Liver (tissue), 9 donors: Measurements from ENCODE around the gene FBXO7. TPM values are rescaled to one million over a fixed set of nuclear protein-coding genes. Genes with fewer than 3 reads are reported as not detected.

Experiments
- DNase-seq: peaks from one replicate; pipeline ENCODE4 v3.0.0-alpha.2; 2017; ENCODE audit warnings: low spot score
- H3K27ac ChIP-seq, 2 donors: one replicate each; pipeline ENCODE4 v1.7.0; 2013; ENCODE audit warnings: inconsistent platforms in 2 of 2, low read length in 2 of 2, control low read depth in 1 of 2, low read depth in 1 of 2, mild to moderate bottlenecking in 1 of 2
- H3K27me3 ChIP-seq, 4 donors: one replicate each; pipeline versions ENCODE4 v1.6.1 to v1.7.0; 2013; ENCODE audit warnings: low read length in 3 of 4, inconsistent platforms in 1 of 4, mild to moderate bottlenecking in 1 of 4, moderate library complexity in 1 of 4; ENCODE audit not compliant: control insufficient read depth in 4 of 4, insufficient read depth in 4 of 4
- H3K36me3 ChIP-seq, 4 donors: one replicate each; pipeline versions ENCODE4 v1.6.1 to v1.7.0; 2013; ENCODE audit warnings: low read length in 3 of 4, mild to moderate bottlenecking in 3 of 4, low read depth in 1 of 4, moderate library complexity in 1 of 4; ENCODE audit not compliant: control insufficient read depth in 4 of 4, insufficient read depth in 3 of 4
- H3K4me1 ChIP-seq, 4 donors: one replicate each; pipeline versions ENCODE4 v1.6.1 to v1.7.0; 2013; ENCODE audit warnings: low read length in 3 of 4, mild to moderate bottlenecking in 3 of 4, moderate library complexity in 1 of 4; ENCODE audit not compliant: control insufficient read depth in 4 of 4, insufficient read depth in 4 of 4
- H3K4me3 ChIP-seq, 3 donors: one replicate each; pipeline versions ENCODE4 v1.6.1 to v1.7.0; 2013; ENCODE audit warnings: low read length in 3 of 3, control low read depth in 1 of 3, low read depth in 1 of 3, mild to moderate bottlenecking in 1 of 3
- H3K9ac ChIP-seq, 2 donors: one replicate each; pipeline ENCODE4 v1.7.0; 2013; ENCODE audit warnings: low read length in 2 of 2, mild to moderate bottlenecking in 2 of 2, moderate library complexity in 2 of 2, control low read depth in 1 of 2, low read depth in 1 of 2
- H3K9me3 ChIP-seq, 4 donors: one replicate each; pipeline versions ENCODE4 v1.6.1 to v1.7.0; 2013; ENCODE audit warnings: low read length in 3 of 4; ENCODE audit not compliant: control insufficient read depth in 4 of 4
- ATF3 ChIP-seq: IDR thresholded peaks from 2 replicates; pipeline ENCODE4 v1.6.1; 2016; ENCODE audit warnings: antibody characterized with exemption
- EGR1 ChIP-seq, 2 donors: IDR thresholded peaks; 2 replicates each; pipeline ENCODE4 v1.6.1; 2016 to 2018; ENCODE audit warnings: antibody characterized with exemption in 2 of 2, low read depth in 2 of 2
- FOXA1 ChIP-seq: IDR thresholded peaks from 2 replicates; pipeline ENCODE4 v1.6.1; 2016; ENCODE audit warnings: antibody characterized with exemption
- FOXA2 ChIP-seq: IDR thresholded peaks from 2 replicates; pipeline ENCODE4 v1.6.1; 2016; ENCODE audit warnings: antibody characterized with exemption
- GABPA ChIP-seq, 2 donors: IDR thresholded peaks in 1 of 2; conservative IDR thresholded peaks in 1 of 2; 2 replicates each; pipeline ENCODE4 v1.6.1; 2016; ENCODE audit warnings: antibody characterized with exemption in 2 of 2, mild to moderate bottlenecking in 1 of 2, moderate library complexity in 1 of 2
- HNF4A ChIP-seq, 2 donors: conservative IDR thresholded peaks; 2 replicates each; pipeline ENCODE4 v1.6.1; 2016; ENCODE audit warnings: antibody characterized with exemption in 2 of 2, mild to moderate bottlenecking in 2 of 2
- HNF4G ChIP-seq: IDR thresholded peaks from 2 replicates; pipeline ENCODE4 v1.6.1; 2016; ENCODE audit warnings: antibody characterized with exemption
- JUND ChIP-seq, 2 donors: IDR thresholded peaks; 2 replicates each; pipeline ENCODE4 v1.6.1; 2016; ENCODE audit warnings: antibody characterized with exemption in 2 of 2
- NR2F2 ChIP-seq: IDR thresholded peaks from 2 replicates; pipeline ENCODE4 v1.6.1; 2016; ENCODE audit warnings: antibody characterized with exemption
- RAD21 ChIP-seq, 2 donors: IDR thresholded peaks; 2 replicates each; pipeline ENCODE4 v1.6.1; 2016; ENCODE audit warnings: antibody characterized with exemption in 2 of 2, mild to moderate bottlenecking in 2 of 2
- REST ChIP-seq: IDR thresholded peaks from 2 replicates; pipeline ENCODE4 v1.6.1; 2016; ENCODE audit warnings: antibody characterized with exemption, mild to moderate bottlenecking
- RXRA ChIP-seq, 2 donors: IDR thresholded peaks; 2 replicates each; pipeline ENCODE4 v1.6.1; 2017 to 2018; ENCODE audit warnings: antibody characterized with exemption in 2 of 2, mild to moderate bottlenecking in 1 of 2
- SP1 ChIP-seq: IDR thresholded peaks from 2 replicates; pipeline ENCODE4 v1.6.1; 2018; ENCODE audit warnings: antibody characterized with exemption, mild to moderate bottlenecking
- TAF1 ChIP-seq: conservative IDR thresholded peaks from 2 replicates; pipeline ENCODE4 v1.6.1; 2016; ENCODE audit warnings: antibody characterized with exemption, mild to moderate bottlenecking
- YY1 ChIP-seq: IDR thresholded peaks from 2 replicates; pipeline ENCODE4 v1.6.1; 2016; ENCODE audit warnings: antibody characterized with exemption, mild to moderate bottlenecking
- WGBS: extraction: QIAGEN DNeasy Blood & Tissue Kit; methylation state at CpG from one replicate; pipeline ENCODE4 v1.1.7; 2013; 5-methylcytosine and 5-hydroxymethylcytosine counted together
- polyA plus RNA-seq, 2 donors: library from polyadenylated mRNA; stranded (reverse) in 1 of 2; unstranded in 1 of 2; fragments of 200-250 nt in 1 of 2; fragments of >200 nt in 1 of 2; fragmentation: Nextera tagmentation in 1 of 2; extraction: Ambion mirVana in 1 of 2; gene quantifications; one replicate each; pipeline versions ENCODE4 v1.2.1 to v1.2.3, GENCODE V29; 2013 to 2015
- total RNA-seq, 2 donors: library from RNA; depleted of rRNA; stranded (reverse); fragments of >200 nt; gene quantifications; one replicate each; pipeline ENCODE4 v1.2.3, GENCODE V29; 2014
- TF ChIP-seq, protein P1 (sequence below): fragments of 150-350 bp; IDR thresholded peaks from 2 replicates; pipeline ENCODE4 v1.5.1; 2017; ENCODE audit warnings: improper control_type of control experiment, low read depth, low read length; ENCODE audit not compliant: missing input control
- TF ChIP-seq, protein P2 (sequence below): IDR thresholded peaks from 2 replicates; pipeline ENCODE4 v1.6.1; 2016; ENCODE audit warnings: antibody characterized with exemption
- TF ChIP-seq, protein P3 (sequence below): IDR thresholded peaks from 2 replicates; pipeline ENCODE4 v1.6.1; 2016; ENCODE audit warnings: antibody characterized with exemption
- donor health status: healthy.
- donor health status: healthy.
- donor health status: healthy.
- donor health status: healthy.
- donor health status: healthy.

FBXO7 gene
- total and polyA plus RNA-seq, 4 donors, result 37.9 to 179 (median 50.8) TPM

GRCh38 chr22:32473388-32473952 is 1.1 kb upstream of the FBXO7 start:
- Histone ChIP-seq H3K4me1 (peaks cover under 1 to 26% (median 20%) of the 10 kb centered on the region in 4 donors), H3K9ac (peak overlapping the region; percentile 7 to 99), H3K9me3 (no peaks in the 10 kb centered on the region), H3K27ac (peak overlapping the region; percentile 99 to 100), H3K36me3 (no peaks in the 10 kb centered on the region), H3K27me3 (no peaks in the 10 kb centered on the region), H3K4me3 (no peak overlapping the region)
- 20% methylated on average over 6 of the region's 6 CpGs for WGBS
- TF ChIP-seq JUND (IDR thresholded peaks at IDR 0.05), result no peak
- TF ChIP-seq RAD21 (IDR thresholded peaks at IDR 0.05), result peak; percentile 88 to 90
- TF ChIP-seq HNF4G, result no peak
- TF ChIP-seq, protein P1, sequence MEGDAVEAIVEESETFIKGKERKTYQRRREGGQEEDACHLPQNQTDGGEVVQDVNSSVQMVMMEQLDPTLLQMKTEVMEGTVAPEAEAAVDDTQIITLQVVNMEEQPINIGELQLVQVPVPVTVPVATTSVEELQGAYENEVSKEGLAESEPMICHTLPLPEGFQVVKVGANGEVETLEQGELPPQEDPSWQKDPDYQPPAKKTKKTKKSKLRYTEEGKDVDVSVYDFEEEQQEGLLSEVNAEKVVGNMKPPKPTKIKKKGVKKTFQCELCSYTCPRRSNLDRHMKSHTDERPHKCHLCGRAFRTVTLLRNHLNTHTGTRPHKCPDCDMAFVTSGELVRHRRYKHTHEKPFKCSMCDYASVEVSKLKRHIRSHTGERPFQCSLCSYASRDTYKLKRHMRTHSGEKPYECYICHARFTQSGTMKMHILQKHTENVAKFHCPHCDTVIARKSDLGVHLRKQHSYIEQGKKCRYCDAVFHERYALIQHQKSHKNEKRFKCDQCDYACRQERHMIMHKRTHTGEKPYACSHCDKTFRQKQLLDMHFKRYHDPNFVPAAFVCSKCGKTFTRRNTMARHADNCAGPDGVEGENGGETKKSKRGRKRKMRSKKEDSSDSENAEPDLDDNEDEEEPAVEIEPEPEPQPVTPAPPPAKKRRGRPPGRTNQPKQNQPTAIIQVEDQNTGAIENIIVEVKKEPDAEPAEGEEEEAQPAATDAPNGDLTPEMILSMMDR, result peak; percentile 63
- TF ChIP-seq ATF3, result no peak
- TF ChIP-seq HNF4A (conservative IDR thresholded peaks at IDR 0.05), result peak; percentile 44 to 52
- no peak for TF ChIP-seq FOXA2
- no peak for TF ChIP-seq YY1
- TF ChIP-seq SP1, result peak; percentile 13
- no peak for TF ChIP-seq EGR1 (IDR thresholded peaks at IDR 0.05; ENCODE audit: low read depth in 2 of 2)
- no peak for TF ChIP-seq REST
- TF ChIP-seq RXRA (IDR thresholded peaks at IDR 0.05), result peak in 1 of 2 donors; percentile 14
- TF ChIP-seq, protein P2, sequence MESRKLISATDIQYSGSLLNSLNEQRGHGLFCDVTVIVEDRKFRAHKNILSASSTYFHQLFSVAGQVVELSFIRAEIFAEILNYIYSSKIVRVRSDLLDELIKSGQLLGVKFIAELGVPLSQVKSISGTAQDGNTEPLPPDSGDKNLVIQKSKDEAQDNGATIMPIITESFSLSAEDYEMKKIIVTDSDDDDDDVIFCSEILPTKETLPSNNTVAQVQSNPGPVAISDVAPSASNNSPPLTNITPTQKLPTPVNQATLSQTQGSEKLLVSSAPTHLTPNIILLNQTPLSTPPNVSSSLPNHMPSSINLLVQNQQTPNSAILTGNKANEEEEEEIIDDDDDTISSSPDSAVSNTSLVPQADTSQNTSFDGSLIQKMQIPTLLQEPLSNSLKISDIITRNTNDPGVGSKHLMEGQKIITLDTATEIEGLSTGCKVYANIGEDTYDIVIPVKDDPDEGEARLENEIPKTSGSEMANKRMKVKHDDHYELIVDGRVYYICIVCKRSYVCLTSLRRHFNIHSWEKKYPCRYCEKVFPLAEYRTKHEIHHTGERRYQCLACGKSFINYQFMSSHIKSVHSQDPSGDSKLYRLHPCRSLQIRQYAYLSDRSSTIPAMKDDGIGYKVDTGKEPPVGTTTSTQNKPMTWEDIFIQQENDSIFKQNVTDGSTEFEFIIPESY, result no peak
- TF ChIP-seq, protein P3, sequence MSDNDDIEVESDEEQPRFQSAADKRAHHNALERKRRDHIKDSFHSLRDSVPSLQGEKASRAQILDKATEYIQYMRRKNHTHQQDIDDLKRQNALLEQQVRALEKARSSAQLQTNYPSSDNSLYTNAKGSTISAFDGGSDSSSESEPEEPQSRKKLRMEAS, result no peak
- TF ChIP-seq GABPA (IDR thresholded peaks at IDR 0.05 in 1 of 2, conservative IDR thresholded peaks at IDR 0.05 in 1 of 2), result no peak
- no peak for TF ChIP-seq NR2F2
- TF ChIP-seq TAF1, result no peak
- TF ChIP-seq FOXA1, result no peak
- DNase-seq, result peak; percentile 46
